IPS-11a (cell line): ENCODE measurements around the gene BTBD9.

Experiments used
- H3K4me3 ChIP-seq: one replicate; pipeline ENCODE4 v1.5.1; 2013; ENCODE audit warnings: low read depth, low read length, control low read depth

BTBD9 gene

GRCh38 chr6:38187811-38188590, 451.7 kb downstream of the BTBD9 start:
- no peak overlapping the region for H3K4me3 ChIP-seq

GRCh38 chr6:38187325-38187724, 452.4 kb downstream of the BTBD9 start:
- no peak overlapping the region for H3K4me3 ChIP-seq

GRCh38 chr6:38185752-38186151, 454.0 kb downstream of the BTBD9 start:
- no peak overlapping the region for H3K4me3 ChIP-seq

- no peak overlapping the region for H3K4me3 ChIP-seq
Observed at GRCh38 chr6:38185244-38185643, 454.5 kb downstream of the BTBD9 start.

- H3K4me3 ChIP-seq, result no peak overlapping the region
Observed at GRCh38 chr6:38184585-38185080, 455.1 kb downstream of the BTBD9 start.

GRCh38 chr6:38183856-38184584, 455.7 kb downstream of the BTBD9 start:
- H3K4me3 ChIP-seq, result no peak overlapping the region

- H3K4me3 ChIP-seq, result no peak overlapping the region
Observed at GRCh38 chr6:38182426-38182825, 457.3 kb downstream of the BTBD9 start.

GRCh38 chr6:38180586-38180985, 459.1 kb downstream of the BTBD9 start:
- H3K4me3 ChIP-seq, result no peak overlapping the region

GRCh38 chr6:38179794-38180430, 459.8 kb downstream of the BTBD9 start:
- H3K4me3 ChIP-seq, result no peak overlapping the region

GRCh38 chr6:38179300-38179699, 460.4 kb downstream of the BTBD9 start:
- H3K4me3 ChIP-seq, result no peak overlapping the region

- H3K4me3 ChIP-seq, result no peak overlapping the region
Observed at GRCh38 chr6:38178584-38178886, 461.2 kb downstream of the BTBD9 start.

- no peak overlapping the region for H3K4me3 ChIP-seq
Observed at GRCh38 chr6:38177882-38178583, 461.7 kb downstream of the BTBD9 start.

GRCh38 chr6:38176797-38177751, 462.7 kb downstream of the BTBD9 start:
- no peak overlapping the region for H3K4me3 ChIP-seq

- H3K4me3 ChIP-seq, result no peak overlapping the region
Observed at GRCh38 chr6:38175786-38176185, 463.9 kb downstream of the BTBD9 start.

GRCh38 chr6:38174806-38175495, 464.8 kb downstream of the BTBD9 start:
- no peak overlapping the region for H3K4me3 ChIP-seq

GRCh38 chr6:38174315-38174714, 465.4 kb downstream of the BTBD9 start:
- H3K4me3 ChIP-seq, result no peak overlapping the region

- H3K4me3 ChIP-seq, result no peak overlapping the region
Observed at GRCh38 chr6:38173909-38174308, 465.8 kb downstream of the BTBD9 start.

- H3K4me3 ChIP-seq, result no peak overlapping the region
Observed at GRCh38 chr6:38172739-38173410, 466.9 kb downstream of the BTBD9 start.
